OCI-LY1 (cell line): ENCODE results near the gene UBB.

Source experiments
- H2AFZ ChIP-seq: fragments of 200-600 bp; sonication (generic), shearing (Covaris generic); 2 replicates; pipeline ENCODE4 v1.6.0; 2014; ENCODE audit warnings: antibody characterized with exemption, mild to moderate bottlenecking, low read length
- H3F3A ChIP-seq: fragments of 200-600 bp; sonication (generic), shearing (Covaris generic); 2 replicates; pipeline ENCODE4 v1.6.0; 2014; ENCODE audit warnings: mild to moderate bottlenecking, antibody characterized with exemption, low read length, moderate library complexity; ENCODE audit not compliant: insufficient read depth
- H3K27ac ChIP-seq: fragments of 200-600 bp; sonication (generic); 2 replicates; pipeline ENCODE4 v1.5.1; 2014; ENCODE audit warnings: low read length, mixed run types, mild to moderate bottlenecking, low read depth; ENCODE audit not compliant: poor library complexity, severe bottlenecking
- H3K27me3 ChIP-seq: fragments of 200-600 bp; sonication (generic); 2 replicates; pipeline ENCODE4 v1.6.0; 2014; ENCODE audit warnings: antibody characterized with exemption, mild to moderate bottlenecking, low read length, moderate library complexity; ENCODE audit not compliant: insufficient read depth
- H3K36me3 ChIP-seq: fragments of 200-600 bp; sonication (generic); 2 replicates; pipeline ENCODE4 v1.6.1; 2014; ENCODE audit warnings: mild to moderate bottlenecking, antibody characterized with exemption, low read length, moderate library complexity, mixed read lengths; ENCODE audit not compliant: insufficient read depth
- H3K4me1 ChIP-seq: fragments of 200-600 bp; sonication (generic); 2 replicates; pipeline ENCODE4 v1.5.1; 2014; ENCODE audit warnings: mild to moderate bottlenecking, low read length, moderate library complexity; ENCODE audit not compliant: insufficient read depth, severe bottlenecking
- H3K4me2 ChIP-seq: fragments of 200-600 bp; sonication (generic), shearing (Covaris generic); 2 replicates; pipeline ENCODE4 v1.6.1; 2014; ENCODE audit warnings: low read length
- H3K4me3 ChIP-seq: fragments of 200-600 bp; sonication (generic); 2 replicates; pipeline ENCODE4 v1.5.1; 2014; ENCODE audit warnings: low read length, low read depth, mild to moderate bottlenecking, mixed read lengths; ENCODE audit not compliant: poor library complexity, severe bottlenecking
- H3K79me2 ChIP-seq: fragments of 200-600 bp; shearing (Covaris generic); 2 replicates; pipeline ENCODE4 v1.6.1; 2016; ENCODE audit warnings: mixed run types, low read length, mixed read lengths; ENCODE audit not compliant: insufficient read depth
- H3K9ac ChIP-seq: fragments of 200-600 bp; sonication (generic), shearing (Covaris generic); 2 replicates; pipeline ENCODE4 v1.6.1; 2014; ENCODE audit warnings: mild to moderate bottlenecking, low read length, mixed read lengths
- H3K9me2 ChIP-seq: fragments of 200-600 bp; sonication (generic), shearing (Covaris generic); 2 replicates; pipeline ENCODE4 v1.6.1; 2014; ENCODE audit warnings: low read depth, mild to moderate bottlenecking, low read length, mixed read lengths
- H3K9me3 ChIP-seq: fragments of 200-600 bp; shearing (Covaris generic); 2 replicates; pipeline ENCODE4 v1.6.1; 2014; ENCODE audit warnings: low read length, mixed read lengths
- H4K20me1 ChIP-seq: fragments of 200-600 bp; sonication (generic), shearing (Covaris generic); 2 replicates; pipeline ENCODE4 v1.6.0; 2016; ENCODE audit warnings: mild to moderate bottlenecking, low read length; ENCODE audit not compliant: insufficient read depth
- CTCF ChIP-seq: fragments of 200-600 bp; sonication (generic), shearing (Covaris generic); IDR thresholded peaks from 2 replicates; pipeline ENCODE4 v1.5.1; 2017; ENCODE audit warnings: mild to moderate bottlenecking, antibody characterized with exemption, low read length, moderate library complexity, mixed read lengths
- EZH2 ChIP-seq: fragments of 200-600 bp; sonication (generic), shearing (Covaris generic); IDR thresholded peaks from 2 replicates; pipeline ENCODE4 v1.8.0; 2017; ENCODE audit warnings: borderline replicate concordance, mixed run types, mild to moderate bottlenecking, antibody characterized with exemption, low read length, moderate library complexity, mixed read lengths

The UBB gene

GRCh38 chr17:16425698-16426659, 45.1 kb downstream of the UBB start:
- Histone ChIP-seq H3K4me1 (peaks cover 9% of the 10 kb centered on the region), H3K4me2 (no peak overlapping the region), H3K27ac (no peak overlapping the region), H2AFZ (no peak overlapping the region), H3K9ac (no peak overlapping the region), H3F3A (no peaks in the 10 kb centered on the region), H3K36me3 (peaks cover 42% of the 10 kb centered on the region; the same call in 1 of the 2 replicates), H4K20me1 (no peaks in the 10 kb centered on the region), H3K4me3 (no peak overlapping the region), H3K9me3 (no peaks in the 10 kb centered on the region), H3K27me3 (no peaks in the 10 kb centered on the region), H3K79me2 (no peaks in the 10 kb centered on the region), H3K9me2 (no peaks in the 10 kb centered on the region)
- TF ChIP-seq CTCF, result no peak
- TF ChIP-seq EZH2, result no peak

- Histone ChIP-seq H3K79me2 (no peaks in the 10 kb centered on the region), H3K9ac (no peak overlapping the region), H3K36me3 (peaks cover 42% of the 10 kb centered on the region; the same call in 1 of the 2 replicates), H2AFZ (no peak overlapping the region), H3K9me3 (no peaks in the 10 kb centered on the region), H3F3A (no peaks in the 10 kb centered on the region), H3K4me2 (no peak overlapping the region), H4K20me1 (no peaks in the 10 kb centered on the region), H3K27me3 (no peaks in the 10 kb centered on the region), H3K27ac (no peak overlapping the region), H3K9me2 (no peaks in the 10 kb centered on the region), H3K4me3 (no peak overlapping the region), H3K4me1 (peaks cover 9% of the 10 kb centered on the region)
- TF ChIP-seq CTCF, result no peak
- no peak for TF ChIP-seq EZH2
Observed at GRCh38 chr17:16427020-16427419, 46.1 kb downstream of the UBB start.

- H3F3A ChIP-seq, result no peaks in the 10 kb centered on the region
- peaks cover 38% of the 10 kb centered on the region; the same call in 1 of the 2 replicates for H3K36me3 ChIP-seq
- peak overlapping the region; percentile 5; the same call in 1 of the 2 replicates for H3K9ac ChIP-seq
- TF ChIP-seq CTCF (peak; percentile 95), EZH2 (no peak)
- H4K20me1 ChIP-seq, result no peaks in the 10 kb centered on the region
- peaks cover 9% of the 10 kb centered on the region for H3K4me1 ChIP-seq
- H3K4me3 ChIP-seq, result no peak overlapping the region
- no peaks in the 10 kb centered on the region for H3K79me2 ChIP-seq
- no peak overlapping the region for H2AFZ ChIP-seq
- H3K9me3 ChIP-seq, result no peaks in the 10 kb centered on the region
- no peak overlapping the region for H3K27ac ChIP-seq
- H3K4me2 ChIP-seq, result peak overlapping the region; percentile 5; the same call in 1 of the 2 replicates
- no peaks in the 10 kb centered on the region for H3K9me2 ChIP-seq
- H3K27me3 ChIP-seq, result no peaks in the 10 kb centered on the region
Observed at GRCh38 chr17:16428098-16428882, 47.4 kb downstream of the UBB start.
